ENCODE measurements around the gene MT4. TPM values are rescaled to one million over a fixed set of nuclear protein-coding genes. Genes with fewer than 3 reads are reported as not detected.
"Not testable (repeated sequence)": the region's sequence is repeated elsewhere in the genome, so short reads cannot be mapped to it uniquely, and the experiment has no call there.

The MT4 gene
- total RNA-seq, 1 experiment from 2014 or later: not detected

- CTCF ChIA-PET: no interaction called here
- no TSS peak for BruUV-seq (replicated peaks)
- H3K4me1 Mint-ChIP-seq (ENCODE audit: low read depth, unreplicated experiment): peaks cover 9% of the 10 kb centered on the region
- H3K27ac Mint-ChIP-seq (ENCODE audit: unreplicated experiment): no peak overlapping the region
- H3K27me3 Mint-ChIP-seq (ENCODE audit: unreplicated experiment): peaks cover 56% of the 10 kb centered on the region
- no peak overlapping the region for H3K4me3 Mint-ChIP-seq (ENCODE audit: low read depth, unreplicated experiment)
- no peaks in the 10 kb centered on the region for H3K9me3 Mint-ChIP-seq (ENCODE audit: low read depth, unreplicated experiment)
- H3K36me3 Mint-ChIP-seq (ENCODE audit: insufficient read depth, unreplicated experiment): no peaks in the 10 kb centered on the region
- intact Hi-C loops (cut with micrococcal nuclease; ENCODE audit: unreplicated experiment): no loop called here
- DNase-seq: no peak
- no peak for TF ChIP-seq CTCF (IDR thresholded peaks at IDR 0.05; ENCODE audit: unreplicated experiment)
Measured at GRCh38 chr16:56580391-56581048, 15.6 kb downstream of the MT4 start.

- BruUV-seq (replicated peaks); H3K4me3 Mint-ChIP-seq (ENCODE audit: low read depth, unreplicated experiment); H3K36me3 Mint-ChIP-seq (ENCODE audit: insufficient read depth, unreplicated experiment); H3K9me3 Mint-ChIP-seq (ENCODE audit: low read depth, unreplicated experiment); DNase-seq; H3K27ac Mint-ChIP-seq (ENCODE audit: unreplicated experiment); H3K4me1 Mint-ChIP-seq (ENCODE audit: low read depth, unreplicated experiment); intact Hi-C loops (cut with micrococcal nuclease; ENCODE audit: unreplicated experiment): not testable (repeated sequence)
- peaks cover 79% of the 10 kb centered on the region for H3K27me3 Mint-ChIP-seq (ENCODE audit: unreplicated experiment)
- CTCF ChIA-PET: interaction anchor here (1.3 kb wide), 1 partner anchor 21 kb away, joined by 4 read pairs; no protein-coding TSS in a partner anchor
Measured at GRCh38 chr16:56582911-56583310, 18.0 kb downstream of the MT4 start.

GRCh38 chr16:56583351-56584168, 18.7 kb downstream of the MT4 start:
- CTCF ChIA-PET: no interaction called here
- DNase-seq: no peak
- no peak overlapping the region for H3K4me3 Mint-ChIP-seq (ENCODE audit: low read depth, unreplicated experiment)
- no peaks in the 10 kb centered on the region for H3K9me3 Mint-ChIP-seq (ENCODE audit: low read depth, unreplicated experiment)
- intact Hi-C loops (cut with micrococcal nuclease; ENCODE audit: unreplicated experiment): no loop called here
- BruUV-seq (replicated peaks): no TSS peak
- H3K36me3 Mint-ChIP-seq (ENCODE audit: insufficient read depth, unreplicated experiment): no peaks in the 10 kb centered on the region
- no peaks in the 10 kb centered on the region for H3K4me1 Mint-ChIP-seq (ENCODE audit: low read depth, unreplicated experiment)
- no peak overlapping the region for H3K27ac Mint-ChIP-seq (ENCODE audit: unreplicated experiment)
- H3K27me3 Mint-ChIP-seq (ENCODE audit: unreplicated experiment): peaks cover 86% of the 10 kb centered on the region
- TF ChIP-seq CTCF (IDR thresholded peaks at IDR 0.05; ENCODE audit: unreplicated experiment): no peak

GRCh38 chr16:56584276-56584675, 19.4 kb downstream of the MT4 start:
- Mint-ChIP-seq H3K27ac (ENCODE audit: unreplicated experiment) (no peak overlapping the region), H3K9me3 (ENCODE audit: low read depth, unreplicated experiment) (no peaks in the 10 kb centered on the region), H3K27me3 (ENCODE audit: unreplicated experiment) (peaks cover 93% of the 10 kb centered on the region), H3K4me3 (ENCODE audit: low read depth, unreplicated experiment) (no peak overlapping the region), H3K4me1 (ENCODE audit: low read depth, unreplicated experiment) (no peaks in the 10 kb centered on the region), H3K36me3 (ENCODE audit: insufficient read depth, unreplicated experiment) (no peaks in the 10 kb centered on the region)
- no peak for TF ChIP-seq CTCF (IDR thresholded peaks at IDR 0.05; ENCODE audit: unreplicated experiment)
- no peak for DNase-seq
- intact Hi-C loops (cut with micrococcal nuclease; ENCODE audit: unreplicated experiment): no loop called here
- BruUV-seq (replicated peaks): no TSS peak
- CTCF ChIA-PET: interaction anchor here (1.1 kb wide), 1 partner anchor 59 kb away, joined by 3 read pairs; no protein-coding TSS in a partner anchor

GRCh38 chr16:56588781-56589140, 23.9 kb downstream of the MT4 start:
- BruUV-seq (replicated peaks): no TSS peak
- Mint-ChIP-seq H3K27me3 (ENCODE audit: unreplicated experiment) (peaks cover 86% of the 10 kb centered on the region), H3K9me3 (ENCODE audit: low read depth, unreplicated experiment) (no peaks in the 10 kb centered on the region), H3K27ac (ENCODE audit: unreplicated experiment) (no peak overlapping the region), H3K36me3 (ENCODE audit: insufficient read depth, unreplicated experiment) (no peaks in the 10 kb centered on the region), H3K4me1 (ENCODE audit: low read depth, unreplicated experiment) (no peaks in the 10 kb centered on the region), H3K4me3 (ENCODE audit: low read depth, unreplicated experiment) (no peak overlapping the region)
- no peak for DNase-seq
- CTCF ChIA-PET: no interaction called here
- intact Hi-C loops (cut with micrococcal nuclease; ENCODE audit: unreplicated experiment): no loop called here
- TF ChIP-seq CTCF (IDR thresholded peaks at IDR 0.05; ENCODE audit: unreplicated experiment): no peak

Measured in Calu3 (cell line).